NT2/D1 (cell line): ENCODE results near the gene TNFSF10.
"Not testable (repeated sequence)": the region's sequence is repeated elsewhere in the genome, so short reads cannot be mapped to it uniquely, and the experiment has no call there.

Experiments
- DNase-seq: peaks from one replicate; pipeline ENCODE4 v3.0.0-alpha.2; 2011; ENCODE audit warnings: low read depth, low spot score
- H3K27me3 ChIP-seq: 2 replicates; pipeline ENCODE4 v1.6.0; 2011; ENCODE audit warnings: mild to moderate bottlenecking; ENCODE audit not compliant: insufficient read length, insufficient read depth
- H3K36me3 ChIP-seq: 2 replicates; pipeline ENCODE4 v1.6.1; 2011; ENCODE audit warnings: mild to moderate bottlenecking, low read length, mixed read lengths; ENCODE audit not compliant: insufficient read depth, insufficient read length
- H3K4me1 ChIP-seq: 2 replicates; pipeline ENCODE4 v1.5.1; 2011; ENCODE audit not compliant: insufficient read depth, insufficient read length
- H3K4me3 ChIP-seq: 2 replicates; pipeline ENCODE4 v1.5.1; 2011; ENCODE audit warnings: low read depth; ENCODE audit not compliant: insufficient read length
- H3K9ac ChIP-seq: 2 replicates; pipeline ENCODE4 v1.6.0; 2011; ENCODE audit warnings: low read depth; ENCODE audit not compliant: insufficient read length
- H3K9me3 ChIP-seq: 2 replicates; pipeline ENCODE4 v1.5.1; 2011; ENCODE audit warnings: mild to moderate bottlenecking, low read length; ENCODE audit not compliant: insufficient read depth
- SUZ12 ChIP-seq: IDR thresholded peaks from 2 replicates; pipeline ENCODE4 v1.6.1; 2011; ENCODE audit not compliant: insufficient read length, insufficient read depth; ENCODE audit errors: extremely low read depth
- YY1 ChIP-seq: IDR thresholded peaks from 2 replicates; pipeline ENCODE4 v1.6.1; 2011; ENCODE audit not compliant: insufficient read length, insufficient read depth
- ZNF274 ChIP-seq: IDR thresholded peaks from 2 replicates; pipeline ENCODE4 v1.6.1; 2011; ENCODE audit warnings: mild to moderate bottlenecking, low read depth, low read length

The TNFSF10 gene

GRCh38 chr3:172522871-172523818 is at the start of gene TNFSF10:
Gene TNFSF10, minus strand, starts transcription at chr3:172523430. Its CDS starts 46 bp downstream, at chr3:172523384.
- no peaks in the 10 kb centered on the region for H3K27me3 ChIP-seq
- no peaks in the 10 kb centered on the region for H3K36me3 ChIP-seq
- no peak within 1 kb of the TSS for H3K4me3 ChIP-seq
- H3K4me1 ChIP-seq = no peaks in the 10 kb centered on the region
- no peak within 1 kb of the TSS for H3K9ac ChIP-seq
- TF ChIP-seq YY1 = no peak
- no peak for TF ChIP-seq SUZ12
- no peak for TF ChIP-seq ZNF274
- no peaks in the 10 kb centered on the region for H3K9me3 ChIP-seq
- DNase-seq = no peak

GRCh38 chr3:172569128-172570008 is 46.1 kb upstream of the TNFSF10 start:
- no peak for DNase-seq

GRCh38 chr3:172568701-172569100 is 45.5 kb upstream of the TNFSF10 start:
- Histone ChIP-seq H3K36me3 (no peaks in the 10 kb centered on the region), H3K9me3 (peaks cover 12% of the 10 kb centered on the region; the same call in 1 of the 2 replicates), H3K4me1 (no peaks in the 10 kb centered on the region), H3K27me3 (no peaks in the 10 kb centered on the region), H3K4me3 (no peak overlapping the region), H3K9ac (no peak overlapping the region)
- no peak for TF ChIP-seq ZNF274
- no peak for TF ChIP-seq YY1
- TF ChIP-seq SUZ12 = no peak
- no peak for DNase-seq

More at GRCh38 chr3:172569128-172570008, 46.1 kb upstream of the TNFSF10 start:
- H3K27me3 ChIP-seq = no peaks in the 10 kb centered on the region
- no peak overlapping the region for H3K4me3 ChIP-seq
- H3K36me3 ChIP-seq = no peaks in the 10 kb centered on the region
- H3K9ac ChIP-seq = no peak overlapping the region
- no peaks in the 10 kb centered on the region for H3K4me1 ChIP-seq
- peaks cover 12% of the 10 kb centered on the region; the same call in 1 of the 2 replicates for H3K9me3 ChIP-seq
- TF ChIP-seq SUZ12 = no peak
- TF ChIP-seq ZNF274 = no peak
- no peak for TF ChIP-seq YY1

GRCh38 chr3:172566785-172567184 is 43.6 kb upstream of the TNFSF10 start:
- H3K36me3 ChIP-seq, H3K27me3 ChIP-seq, H3K4me3 ChIP-seq, H3K4me1 ChIP-seq, DNase-seq, H3K9ac ChIP-seq: not testable (repeated sequence)
- H3K9me3 ChIP-seq = peaks cover 11% of the 10 kb centered on the region; the same call in 1 of the 2 replicates

GRCh38 chr3:172564499-172564898 is 41.3 kb upstream of the TNFSF10 start:
- TF ChIP-seq ZNF274 (no peak), SUZ12 (no peak), YY1 (no peak)
- Histone ChIP-seq H3K4me1 (no peaks in the 10 kb centered on the region), H3K9ac (no peak overlapping the region), H3K9me3 (no peaks in the 10 kb centered on the region), H3K36me3 (no peaks in the 10 kb centered on the region), H3K27me3 (no peaks in the 10 kb centered on the region), H3K4me3 (no peak overlapping the region)
- no peak for DNase-seq

GRCh38 chr3:172562871-172563865 is 39.9 kb upstream of the TNFSF10 start:
- no peak for TF ChIP-seq ZNF274
- TF ChIP-seq YY1 = no peak
- TF ChIP-seq SUZ12 = no peak
- Histone ChIP-seq H3K4me3 (no peak overlapping the region), H3K27me3 (no peaks in the 10 kb centered on the region), H3K36me3 (no peaks in the 10 kb centered on the region), H3K9ac (no peak overlapping the region), H3K9me3 (no peaks in the 10 kb centered on the region), H3K4me1 (no peaks in the 10 kb centered on the region)
- no peak for DNase-seq
